K562 (cell line): Measurements from ENCODE around the gene CCNQ. TPM values are rescaled to one million over a fixed set of nuclear protein-coding genes. Genes with fewer than 3 reads are reported as not detected.

Source experiments
- ATAC-seq: fragments of 200-7000 bp; cut with Tn5 transposase; 3 replicates; pipeline ENCODE4 v1.9.1; 2020; ENCODE audit warnings: moderate library complexity
- Bru-seq: library from RNA; stranded (reverse); fragments of 400-500 nt; gene quantifications from one replicate; lab custom pipeline; 2021; lab: Mats Ljungman, UMichigan
- BruChase-seq, 2 experiments: library from RNA; stranded (reverse); fragments of 400-500 nt; gene quantifications; one replicate each; lab custom pipeline; 2021; lab: Mats Ljungman, UMichigan
- BruUV-seq: library from RNA; stranded (reverse); fragments of 400-500 nt; replicated peaks from 2 replicates; lab custom pipeline; 2021; lab: Mats Ljungman, UMichigan
- CTCF ChIA-PET: fragments of 300-600 bp; formaldehyde crosslinking; extraction: SDS; loops from one replicate; lab custom pipeline; 2021; ENCODE audit warnings: low intra/inter-chr PET ratio; lab: Yijun Ruan, JAX
- POLR2A ChIA-PET: fragments of 300-600, 350-650 bp; sonication (Branson Sonifier 250); formaldehyde crosslinking; extraction: SDS; loops from one replicate; lab custom pipeline; 2021; ENCODE audit warnings: antibody characterized with exemption, inconsistent platforms; lab: Yijun Ruan, JAX
- DNase-seq, 4 experiments: peaks; one replicate each; pipeline versions ENCODE4 v3.0.0 to v3.0.0-alpha.2; 2011 to 2018; ENCODE audit warnings: low spot score in 3 of 4, mixed read lengths in 3 of 4; ENCODE audit errors: extremely low read depth in 1 of 4
- FAIRE-seq: peaks from 2 replicates; lab custom pipeline; 2011; peaks lifted over from hg19 to GRCh38; lab: Jason Lieb, UNC
- H2AFZ ChIP-seq: 2 replicates; pipeline ENCODE4 v1.6.0; 2011; ENCODE audit warnings: low read depth, low read length, control low read depth, inconsistent platforms
- H3K27ac ChIP-seq: fragments of 200-600 bp; 3 replicates; pipeline ENCODE4 v1.8.0; 2011; ENCODE audit warnings: low read depth, mild to moderate bottlenecking, control low read depth, inconsistent platforms, low read length, moderate library complexity, mixed read lengths; ENCODE audit errors: extremely low read depth
- H3K27me3 ChIP-seq, 2 experiments: fragments of 300-600 bp in 1 of 2; 2 replicates in 1 of 2; 3 replicates in 1 of 2; pipeline versions ENCODE4 v1.6.0 to v1.8.0; 2011; ENCODE audit warnings: inconsistent platforms in 2 of 2, low read length in 2 of 2, mild to moderate bottlenecking in 1 of 2, mixed read lengths in 1 of 2, moderate library complexity in 1 of 2; ENCODE audit not compliant: control insufficient read depth in 2 of 2, insufficient read depth in 2 of 2
- H3K36me3 ChIP-seq: fragments of 300-600 bp; 3 replicates; pipeline ENCODE4 v1.8.0; 2011; ENCODE audit warnings: mild to moderate bottlenecking, low read length, inconsistent platforms; ENCODE audit not compliant: control insufficient read depth, insufficient read depth
- H3K4me1 ChIP-seq, 2 experiments: fragments of 200-600 bp in 1 of 2; replicated peaks in 1 of 2; 2 replicates in 1 of 2; 3 replicates in 1 of 2; pipeline versions ENCODE4 v1.5.1 to v1.8.0; 2011; ENCODE audit warnings: inconsistent platforms in 2 of 2, low read length in 2 of 2, mild to moderate bottlenecking in 1 of 2, mixed read lengths in 1 of 2, moderate library complexity in 1 of 2; ENCODE audit not compliant: control insufficient read depth in 2 of 2, insufficient read depth in 2 of 2
- H3K4me2 ChIP-seq: 2 replicates; pipeline ENCODE4 v1.6.1; 2011; ENCODE audit warnings: low read length, control low read depth, inconsistent platforms, mixed read lengths; ENCODE audit not compliant: insufficient read depth
- H3K4me3 ChIP-seq: fragments of 200-600 bp; sonication (generic), shearing (Covaris generic); 2 replicates; pipeline ENCODE4 v1.5.1; 2016; ENCODE audit warnings: control low read depth, inconsistent platforms
- H3K79me2 ChIP-seq: fragments of 200-600 bp; 3 replicates; pipeline ENCODE4 v1.8.0; 2011; ENCODE audit warnings: low read length, inconsistent platforms; ENCODE audit not compliant: control insufficient read depth, insufficient read depth
- H3K9ac ChIP-seq, 2 experiments: 2 replicates each; pipeline versions ENCODE4 v1.6.0 to v1.6.1; 2011; ENCODE audit warnings: low read depth in 2 of 2, low read length in 2 of 2, control low read depth in 1 of 2, inconsistent platforms in 1 of 2, mild to moderate bottlenecking in 1 of 2, mixed read lengths in 1 of 2; ENCODE audit not compliant: insufficient read depth in 1 of 2
- H3K9me1 ChIP-seq: one replicate; pipeline ENCODE4 v1.6.0; 2011; ENCODE audit warnings: inconsistent platforms, mild to moderate bottlenecking, low read length, moderate library complexity; ENCODE audit not compliant: control insufficient read depth, insufficient read depth
- H3K9me3 ChIP-seq: replicated peaks from 2 replicates; pipeline ENCODE4 v1.5.1; 2011; ENCODE audit warnings: low read depth, low read length, inconsistent platforms; ENCODE audit not compliant: control insufficient read depth, insufficient read depth
- H4K20me1 ChIP-seq: replicated peaks from 2 replicates; pipeline ENCODE4 v1.6.1; 2011; ENCODE audit warnings: low read length, inconsistent platforms, mixed read lengths; ENCODE audit not compliant: control insufficient read depth, insufficient read depth
- BRD4 ChIP-seq: fragments of 200-600 bp; sonication (generic); IDR thresholded peaks from 2 replicates; pipeline ENCODE4 v1.6.1; 2017; ENCODE audit warnings: inconsistent platforms
- GATAD2A ChIP-seq: fragments of 450-650 bp; IDR thresholded peaks from 2 replicates; pipeline ENCODE4 v1.6.1; 2017
- MEIS2 ChIP-seq: fragments of 450-650 bp; IDR thresholded peaks from 2 replicates; pipeline ENCODE4 v1.6.1; 2014; ENCODE audit warnings: mild to moderate bottlenecking; ENCODE audit not compliant: partially characterized antibody
- POLR3A ChIP-seq: IDR thresholded peaks from 2 replicates; pipeline ENCODE4 v1.6.1; 2011; ENCODE audit warnings: borderline replicate concordance, mild to moderate bottlenecking, moderate library complexity; ENCODE audit not compliant: insufficient read length, insufficient read depth; ENCODE audit errors: extremely low read depth
- SIN3A ChIP-seq, 2 experiments: fragments of 150-350 bp in 1 of 2; IDR thresholded peaks; 2 replicates each; pipeline ENCODE4 v1.6.1; 2011 to 2016; ENCODE audit warnings: borderline replicate concordance in 2 of 2, low read depth in 2 of 2, low read length in 2 of 2, mild to moderate bottlenecking in 2 of 2, moderate library complexity in 2 of 2; ENCODE audit not compliant: control insufficient read depth in 1 of 2
- SMAD4 ChIP-seq: fragments of 250-450 bp; sonication (Bioruptor Pico); conservative IDR thresholded peaks from 2 replicates; pipeline ENCODE4 v1.8.0; 2021; ENCODE audit warnings: inconsistent platforms, mild to moderate bottlenecking, moderate library complexity
- TAF1 ChIP-seq: IDR thresholded peaks from 2 replicates; pipeline ENCODE4 v1.6.1; 2011; ENCODE audit warnings: mild to moderate bottlenecking, low read length, moderate library complexity; ENCODE audit not compliant: insufficient read depth, control insufficient read depth, severe bottlenecking; ENCODE audit errors: extremely low read depth
- ZBED1 ChIP-seq: IDR thresholded peaks from 2 replicates; pipeline ENCODE4 v1.6.1; 2014
- ZNF184 ChIP-seq: sonication (generic); formaldehyde crosslinking; IDR thresholded peaks from 2 replicates; pipeline ENCODE4 v1.5.0; 2020; ENCODE audit warnings: missing genetic modification reagents
- ZNF57 ChIP-seq: fragments of 450-650 bp; formaldehyde crosslinking; IDR thresholded peaks from 2 replicates; pipeline ENCODE4 v1.4.0; 2020; ENCODE audit warnings: mild to moderate bottlenecking, moderate library complexity
- WGBS: fragments of 100-300 bp; shearing (Covaris generic); methylation state at CpG from one replicate; pipeline ENCODE4 v1.1.6; 2016; ENCODE audit warnings: low coverage, mixed read lengths; ENCODE audit not compliant: insufficient coverage; ENCODE audit errors: missing lambda C conversion rate; 5-methylcytosine and 5-hydroxymethylcytosine counted together
- in situ Hi-C: fragments of 300-500 bp; cut with MboI; formaldehyde crosslinking; loops from 4 replicates; pipeline ENCODE4 v1.15.0; 2018; ENCODE audit warnings: inconsistent platforms, mixed read lengths
- intact Hi-C: fragments of 100-400 bp; cut with micrococcal nuclease; formaldehyde crosslinking; loops from 2 replicates; pipeline ENCODE4 v1.14.2; 2022
- long read RNA-seq, 3 experiments: library from polyadenylated mRNA in 2 of 3; library from RNA in 1 of 3; unstranded in 2 of 3; stranded (forward) in 1 of 3; transcript quantifications; one replicate each; pipeline ENCODE4 v2.0.0, GENCODE V29; 2019 to 2022
- polyA minus RNA-seq, 3 experiments: library from RNA; depleted of rRNA, polyadenylated mRNA; stranded (reverse); fragments of >200 nt; gene quantifications; 2 replicates each; pipeline ENCODE4 v1.2.3, GENCODE V29; 2011
- polyA plus RNA-seq, 8 experiments: library from polyadenylated mRNA; depleted of rRNA in 4 of 8; stranded (reverse) in 5 of 8; unstranded in 3 of 8; fragments of >200 nt; fragmentation: Nextera tagmentation in 2 of 8; fragmentation: Illumina TruSeq in 1 of 8; extraction: Ambion mirVana in 2 of 8; extraction: Trizol in 1 of 8; gene quantifications; 2 replicates each; pipeline versions ENCODE4 v1.2.1 to v1.2.3, GENCODE V29; 2011 to 2014; ENCODE audit warnings: inconsistent platforms in 1 of 8, missing spikeins in 1 of 8
- total RNA-seq, 7 experiments: library from RNA; depleted of rRNA in 6 of 7; stranded (reverse); fragments of >200 nt in 6 of 7; fragmentation: Illumina TruSeq in 2 of 7; extraction: Trizol in 2 of 7; gene quantifications; 2 replicates each; pipeline versions ENCODE4 v1.2.1 to v1.2.3, GENCODE V29; 2011 to 2021; ENCODE audit warnings: low replicate concordance in 1 of 7
- TF ChIP-seq, protein P1 (sequence below): fragments of 150-350 bp; IDR thresholded peaks from 2 replicates; pipeline ENCODE4 v1.6.1; 2014; ENCODE audit warnings: low read depth, mild to moderate bottlenecking, low read length, borderline replicate concordance

Gene CCNQ
- total RNA-seq (2011; cell fraction: chromatin; rRNA removed; ENCODE audit: low replicate concordance), result 9.4 and 14.9 TPM in 2 replicates
- total RNA-seq (2011; cell fraction: nucleolus; rRNA removed), result 13.5 and 17.1 TPM in 2 replicates
- total RNA-seq (2011; cell fraction: nucleoplasm; rRNA removed), result 12.1 and 14.7 TPM in 2 replicates
- 53.8 and 59.5 TPM in 2 replicates for total RNA-seq (2014; rRNA removed)
- 11.6 and 12.8 TPM in 2 replicates for total RNA-seq (2014; rRNA removed; fragmentation: Illumina TruSeq; extraction: Trizol)
- total RNA-seq (2015; rRNA removed; fragmentation: Illumina TruSeq; extraction: Trizol), result 27.0 and 30.0 TPM in 2 replicates
- 25.3 and 28.5 TPM in 2 replicates for total RNA-seq (2021)
- 25.3 and 32.9 TPM in 2 replicates for polyA plus RNA-seq (2011; rRNA removed)
- polyA plus RNA-seq (2011; cell fraction: cytosol; rRNA removed), result 46.4 and 64.2 TPM in 2 replicates
- 20.0 and 22.0 TPM in 2 replicates for polyA plus RNA-seq (2011; cell fraction: nucleus; rRNA removed)
- 19.7 and 27.3 TPM in 2 replicates for polyA plus RNA-seq (2012)
- 18.0 and 18.2 TPM in 2 replicates for polyA plus RNA-seq (2014; fragmentation: Illumina TruSeq; extraction: Trizol)
- polyA plus RNA-seq (2014; fragmentation: Nextera tagmentation; extraction: Ambion mirVana), result 1 to 10 TPM in 1 of 2 experiments, under 1 TPM in 1; 0.92 to 1.6 TPM
- 35.9 and 47.3 TPM in 2 replicates for polyA plus RNA-seq (2014; rRNA removed)
- 10.7 and 11.7 TPM in 2 replicates for polyA minus RNA-seq (2011; rRNA and poly(A)+ RNA removed)
- polyA minus RNA-seq (2011; cell fraction: cytosol; rRNA and poly(A)+ RNA removed), result 12.9 and 16.4 TPM in 2 replicates
- polyA minus RNA-seq (2011; cell fraction: nucleus; rRNA and poly(A)+ RNA removed), result 4.2 and 6.2 TPM in 2 replicates
- Bru-seq, nascent RNA, result percentile 68 among the genes with signal in this experiment
- BruChase-seq, experiment 1, labeled RNA remaining after a 2-hour chase, result percentile 58 among the genes with signal in this experiment
- BruChase-seq, experiment 2, labeled RNA remaining after a 6-hour chase, result percentile 56 among the genes with signal in this experiment
- long read RNA-seq, experiment 1, transcript CCNQ-202 (5 exons, 1,164 nt), result minor isoform, 18 of 88 reads
- long read RNA-seq, experiment 1, transcript CCNQ-207 (5 exons, 1,160 nt), result minor isoform, 7 of 88 reads
- long read RNA-seq, experiment 1, transcript CCNQ-204 (5 exons, 1,306 nt), result major isoform, 32 of 88 reads
- long read RNA-seq, experiment 1, transcript CCNQ-208 (5 exons, 1,220 nt), result minor isoform, 7 of 88 reads
- long read RNA-seq, experiment 1, partial matches to known transcripts, result 3 of 88 reads
- long read RNA-seq, experiment 1, other reads (novel, unspliced or antisense), result 21 of 88 reads
- long read RNA-seq, experiment 2, transcript CCNQ-202 (5 exons, 1,164 nt), result minor isoform, 6 of 30 reads
- long read RNA-seq, experiment 2, transcript CCNQ-204 (5 exons, 1,306 nt), result major isoform, 17 of 30 reads
- long read RNA-seq, experiment 2, partial matches to known transcripts, result 1 of 30 reads
- long read RNA-seq, experiment 2, other reads (novel, unspliced or antisense), result 6 of 30 reads
- long read RNA-seq, experiment 3, transcript CCNQ-204 (5 exons, 1,306 nt), result major isoform, 6 of 18 reads
- long read RNA-seq, experiment 3, transcript CCNQ-202 (5 exons, 1,164 nt), result minor isoform, 5 of 18 reads
- long read RNA-seq, experiment 3, partial matches to known transcripts, result 2 of 18 reads
- long read RNA-seq, experiment 3, other reads (novel, unspliced or antisense), result 4 of 18 reads

DNA sequence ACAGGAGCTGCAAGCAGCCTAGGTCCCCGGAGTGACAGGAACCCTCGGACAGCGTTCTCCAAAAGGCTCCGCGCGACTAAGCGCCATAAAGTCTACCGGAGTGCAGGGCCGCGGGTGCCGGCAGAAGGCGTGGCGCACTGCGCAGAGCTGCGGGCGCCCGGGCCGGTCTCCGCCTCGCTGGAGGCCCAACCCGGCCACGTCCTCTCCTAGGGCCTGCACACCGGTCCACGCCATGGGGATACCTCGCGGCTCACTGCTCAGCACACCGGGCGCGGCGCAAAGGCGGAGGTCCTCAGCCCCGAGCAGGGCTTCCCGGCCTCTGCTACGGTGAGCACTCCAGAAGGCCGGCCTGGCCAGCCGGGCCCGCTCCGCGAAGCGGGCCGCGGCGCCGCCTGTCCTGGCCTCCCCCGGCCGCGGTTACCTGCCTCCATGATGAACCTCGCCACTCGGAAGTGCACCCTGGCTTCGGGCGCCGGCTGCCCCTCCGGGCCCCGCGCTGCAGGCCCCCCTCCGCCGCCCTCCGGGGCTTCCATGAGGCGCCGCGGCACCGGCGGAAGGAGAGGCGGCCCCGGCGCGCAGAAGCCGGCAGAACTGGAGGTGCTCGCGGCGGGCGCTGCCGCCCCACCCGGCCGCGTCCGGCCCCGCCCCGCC, at the start of gene CCNQ:
Gene CCNQ (minus strand): TSS at position 599 of the 651 bp plus-strand sequence. CDS start 66 bp downstream, at position 533.
- H3K27me3 ChIP-seq, result 0 out of 5 replicates have a peak, but pooled peaks cover 0 to 9% of the 10 kb centered on the region in 2 experiments
- BruUV-seq, result no TSS peak
- ChIA-PET POLR2A (interaction anchor here (0.6 to 1.9 kb wide), 3 partner anchors 10 to 657 kb away, joined by 3 to 12 read pairs (median 6); no protein-coding TSS in a partner anchor), CTCF (no interaction called here)
- DNase-seq, result peak; percentile 25 to 46 (median 34)
- intact Hi-C loops (no loop called here), in situ Hi-C loops (no loop called here)
- H3K4me1 ChIP-seq, result peaks cover 8 to 22% of the 10 kb centered on the region in 2 experiments; a peak in 4 of 5 replicates
- H3K36me3 ChIP-seq, result peaks cover 20% of the 10 kb centered on the region; the same call in 2 of the 3 replicates
- peaks cover 22% of the 10 kb centered on the region; the same call in 2 of the 3 replicates for H3K79me2 ChIP-seq
- peak within 1 kb of the TSS; percentile 97 for H2AFZ ChIP-seq
- H4K20me1 ChIP-seq, result no peaks in the 10 kb centered on the region
- 2% methylated on average over 22 of the region's 79 CpGs for WGBS
- no peaks in the 10 kb centered on the region for H3K9me1 ChIP-seq
- peak within 1 kb of the TSS; percentile 75 for H3K4me3 ChIP-seq
- H3K9me3 ChIP-seq, result no peaks in the 10 kb centered on the region
- peak; percentile 79 for ATAC-seq
- H3K27ac ChIP-seq, result peak within 1 kb of the TSS; percentile 62
- H3K4me2 ChIP-seq, result peak within 1 kb of the TSS; percentile 90
- peak within 1 kb of the TSS; percentile 74 to 94 for H3K9ac ChIP-seq
- FAIRE-seq, result no peak
- TF ChIP-seq GATAD2A, result no peak
- TF ChIP-seq SMAD4 (CRISPR knock-in tag), result no peak
- TF ChIP-seq MEIS2, result no peak
- peak; percentile 37 for TF ChIP-seq TAF1
- TF ChIP-seq ZNF57 (CRISPR knock-in tag), result no peak
- TF ChIP-seq SIN3A (IDR thresholded peaks at IDR 0.05; ENCODE audit: borderline replicate concordance in 2 of 2, control insufficient read depth in 1 of 2, low read depth in 2 of 2, low read length in 2 of 2), result peak in 1 of 2 experiments; percentile 1; a peak in 1 of 4 replicates
- no peak for TF ChIP-seq BRD4
- no peak for TF ChIP-seq ZNF184 (CRISPR knock-in tag)
- TF ChIP-seq POLR3A, result no peak
- TF ChIP-seq ZBED1, result no peak
- TF ChIP-seq, protein P1, sequence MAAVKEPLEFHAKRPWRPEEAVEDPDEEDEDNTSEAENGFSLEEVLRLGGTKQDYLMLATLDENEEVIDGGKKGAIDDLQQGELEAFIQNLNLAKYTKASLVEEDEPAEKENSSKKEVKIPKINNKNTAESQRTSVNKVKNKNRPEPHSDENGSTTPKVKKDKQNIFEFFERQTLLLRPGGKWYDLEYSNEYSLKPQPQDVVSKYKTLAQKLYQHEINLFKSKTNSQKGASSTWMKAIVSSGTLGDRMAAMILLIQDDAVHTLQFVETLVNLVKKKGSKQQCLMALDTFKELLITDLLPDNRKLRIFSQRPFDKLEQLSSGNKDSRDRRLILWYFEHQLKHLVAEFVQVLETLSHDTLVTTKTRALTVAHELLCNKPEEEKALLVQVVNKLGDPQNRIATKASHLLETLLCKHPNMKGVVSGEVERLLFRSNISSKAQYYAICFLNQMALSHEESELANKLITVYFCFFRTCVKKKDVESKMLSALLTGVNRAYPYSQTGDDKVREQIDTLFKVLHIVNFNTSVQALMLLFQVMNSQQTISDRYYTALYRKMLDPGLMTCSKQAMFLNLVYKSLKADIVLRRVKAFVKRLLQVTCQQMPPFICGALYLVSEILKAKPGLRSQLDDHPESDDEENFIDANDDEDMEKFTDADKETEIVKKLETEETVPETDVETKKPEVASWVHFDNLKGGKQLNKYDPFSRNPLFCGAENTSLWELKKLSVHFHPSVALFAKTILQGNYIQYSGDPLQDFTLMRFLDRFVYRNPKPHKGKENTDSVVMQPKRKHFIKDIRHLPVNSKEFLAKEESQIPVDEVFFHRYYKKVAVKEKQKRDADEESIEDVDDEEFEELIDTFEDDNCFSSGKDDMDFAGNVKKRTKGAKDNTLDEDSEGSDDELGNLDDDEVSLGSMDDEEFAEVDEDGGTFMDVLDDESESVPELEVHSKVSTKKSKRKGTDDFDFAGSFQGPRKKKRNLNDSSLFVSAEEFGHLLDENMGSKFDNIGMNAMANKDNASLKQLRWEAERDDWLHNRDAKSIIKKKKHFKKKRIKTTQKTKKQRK, result no peak
